Measurements from ENCODE around the gene TSC22D1. TPM values are rescaled to one million over a fixed set of nuclear protein-coding genes. Genes with fewer than 3 reads are reported as not detected.

Gene TSC22D1
- total RNA-seq, 1 experiment from 2014 or later = 194 TPM

GRCh38 chr13:44393391-44393790, 182.7 kb downstream of the TSC22D1 start:
- Histone ChIP-seq H3K9ac (ENCODE audit: low read length) (no peak overlapping the region), H4K20me1 (ENCODE audit: low read length) (no peaks in the 10 kb centered on the region), H3K27me3 (ENCODE audit: low read length) (no peaks in the 10 kb centered on the region), H3K4me2 (ENCODE audit: low read length) (no peak overlapping the region), H3F3A (ENCODE audit: low read length, unreplicated experiment) (no peaks in the 10 kb centered on the region), H2AFZ (ENCODE audit: low read length) (no peak overlapping the region), H3K4me1 (ENCODE audit: insufficient read depth, low read length) (no peaks in the 10 kb centered on the region), H3K9me3 (ENCODE audit: low read length) (no peaks in the 10 kb centered on the region), H3K9me2 (replicated peaks; ENCODE audit: low read length) (no peaks in the 10 kb centered on the region), H3K36me3 (ENCODE audit: low read depth, low read length) (no peaks in the 10 kb centered on the region), H3K27ac (ENCODE audit: low read length) (no peak overlapping the region), H3K4me3 (ENCODE audit: low read length) (no peak overlapping the region), H3K79me2 (ENCODE audit: low read length) (no peaks in the 10 kb centered on the region)
- no peak for DNase-seq
- intact Hi-C loops (cut with micrococcal nuclease) = no loop called here
- ATAC-seq = no peak
- TF ChIP-seq EZH2phosphoT487 (IDR thresholded peaks at IDR 0.05; ENCODE audit: borderline replicate concordance, low read length) (no peak), CTCF (conservative IDR thresholded peaks at IDR 0.05; ENCODE audit: low read depth, low read length) (no peak), EZH2 (IDR thresholded peaks at IDR 0.05; ENCODE audit: low read length, unreplicated experiment) (no peak)
- POLR2A ChIA-PET (ENCODE audit: unreplicated experiment) = no interaction called here
- CTCF ChIA-PET = no interaction called here
- BruUV-seq (replicated peaks) = no TSS peak

- POLR2A ChIA-PET (ENCODE audit: unreplicated experiment) = no interaction called here
- DNase-seq (no peak), ATAC-seq (no peak)
- TF ChIP-seq EZH2phosphoT487 (IDR thresholded peaks at IDR 0.05; ENCODE audit: borderline replicate concordance, low read length) (no peak), CTCF (conservative IDR thresholded peaks at IDR 0.05; ENCODE audit: low read depth, low read length) (no peak), EZH2 (IDR thresholded peaks at IDR 0.05; ENCODE audit: low read length, unreplicated experiment) (no peak)
- Histone ChIP-seq H3K27me3 (ENCODE audit: low read length) (no peaks in the 10 kb centered on the region), H3F3A (ENCODE audit: low read length, unreplicated experiment) (no peaks in the 10 kb centered on the region), H3K36me3 (ENCODE audit: low read depth, low read length) (no peaks in the 10 kb centered on the region), H3K9ac (ENCODE audit: low read length) (no peak overlapping the region), H3K9me2 (replicated peaks; ENCODE audit: low read length) (no peaks in the 10 kb centered on the region), H3K4me3 (ENCODE audit: low read length) (no peak overlapping the region), H3K79me2 (ENCODE audit: low read length) (no peaks in the 10 kb centered on the region), H3K27ac (ENCODE audit: low read length) (no peak overlapping the region), H3K4me2 (ENCODE audit: low read length) (no peak overlapping the region), H3K4me1 (ENCODE audit: insufficient read depth, low read length) (no peaks in the 10 kb centered on the region), H4K20me1 (ENCODE audit: low read length) (no peaks in the 10 kb centered on the region), H2AFZ (ENCODE audit: low read length) (no peak overlapping the region), H3K9me3 (ENCODE audit: low read length) (no peaks in the 10 kb centered on the region)
- BruUV-seq (replicated peaks) = no TSS peak
- CTCF ChIA-PET = no interaction called here
- intact Hi-C loops (cut with micrococcal nuclease) = no loop called here
These were observed 186.3 kb downstream of the TSC22D1 start for GRCh38 chr13:44389876-44390275.

GRCh38 chr13:44389060-44389666, 187.0 kb downstream of the TSC22D1 start:
- H3K9me3 ChIP-seq (ENCODE audit: low read length) = no peaks in the 10 kb centered on the region
- no TSS peak for BruUV-seq (replicated peaks)
- no peaks in the 10 kb centered on the region for H3K27me3 ChIP-seq (ENCODE audit: low read length)
- H3K9ac ChIP-seq (ENCODE audit: low read length) = no peak overlapping the region
- intact Hi-C loops (cut with micrococcal nuclease) = no loop called here
- H3F3A ChIP-seq (ENCODE audit: low read length, unreplicated experiment) = no peaks in the 10 kb centered on the region
- H3K9me2 ChIP-seq (replicated peaks; ENCODE audit: low read length) = no peaks in the 10 kb centered on the region
- H3K4me2 ChIP-seq (ENCODE audit: low read length) = no peak overlapping the region
- POLR2A ChIA-PET (ENCODE audit: unreplicated experiment) = interaction anchor here (0.7 kb wide), 1 partner anchor 46 kb away, joined by 18 read pairs; no protein-coding TSS in a partner anchor
- ATAC-seq (peak; percentile 75), DNase-seq (no peak)
- H2AFZ ChIP-seq (ENCODE audit: low read length) = no peak overlapping the region
- H3K4me1 ChIP-seq (ENCODE audit: insufficient read depth, low read length) = no peaks in the 10 kb centered on the region
- no peak overlapping the region for H3K27ac ChIP-seq (ENCODE audit: low read length)
- H4K20me1 ChIP-seq (ENCODE audit: low read length) = no peaks in the 10 kb centered on the region
- CTCF ChIA-PET = no interaction called here
- no peaks in the 10 kb centered on the region for H3K79me2 ChIP-seq (ENCODE audit: low read length)
- no peaks in the 10 kb centered on the region for H3K36me3 ChIP-seq (ENCODE audit: low read depth, low read length)
- TF ChIP-seq CTCF (conservative IDR thresholded peaks at IDR 0.05; ENCODE audit: low read depth, low read length) (no peak), EZH2phosphoT487 (IDR thresholded peaks at IDR 0.05; ENCODE audit: borderline replicate concordance, low read length) (no peak), EZH2 (IDR thresholded peaks at IDR 0.05; ENCODE audit: low read length, unreplicated experiment) (no peak)
- H3K4me3 ChIP-seq (ENCODE audit: low read length) = no peak overlapping the region
